HG02943 (cell line): ENCODE data around the gene BOC.

Source experiments
- ATAC-seq: cut with Tn5 transposase; IDR thresholded peaks from one replicate; pipeline ENCODE4 v1.9.1; 2021; ENCODE audit warnings: mild to moderate bottlenecking, low read depth, moderate library complexity; ENCODE audit not compliant: unreplicated experiment

Gene BOC

GRCh38 chr3:113268311-113268710, 57.0 kb downstream of the BOC start:
- ATAC-seq, result no peak

DNA sequence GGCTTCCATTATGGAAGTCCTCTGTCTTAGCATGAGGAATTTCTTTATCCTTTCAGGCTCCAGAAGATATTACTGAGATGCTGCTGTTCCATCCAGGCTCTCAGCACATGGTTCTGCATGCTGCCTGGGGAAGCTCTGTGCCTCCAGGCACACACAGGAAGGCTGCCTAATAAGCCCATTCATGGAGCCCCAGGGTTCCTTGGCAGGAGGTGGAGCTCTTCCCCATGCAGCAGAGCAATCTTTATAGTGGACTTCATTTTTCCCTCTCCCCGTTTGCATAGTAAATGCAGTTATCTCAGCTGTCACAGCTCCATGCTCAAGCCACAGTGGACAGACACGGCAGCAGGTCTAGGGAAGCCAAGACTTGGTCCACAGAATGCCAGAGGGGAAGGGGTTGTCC, 57.6 kb downstream of the BOC start:
- no peak for ATAC-seq

DNA sequence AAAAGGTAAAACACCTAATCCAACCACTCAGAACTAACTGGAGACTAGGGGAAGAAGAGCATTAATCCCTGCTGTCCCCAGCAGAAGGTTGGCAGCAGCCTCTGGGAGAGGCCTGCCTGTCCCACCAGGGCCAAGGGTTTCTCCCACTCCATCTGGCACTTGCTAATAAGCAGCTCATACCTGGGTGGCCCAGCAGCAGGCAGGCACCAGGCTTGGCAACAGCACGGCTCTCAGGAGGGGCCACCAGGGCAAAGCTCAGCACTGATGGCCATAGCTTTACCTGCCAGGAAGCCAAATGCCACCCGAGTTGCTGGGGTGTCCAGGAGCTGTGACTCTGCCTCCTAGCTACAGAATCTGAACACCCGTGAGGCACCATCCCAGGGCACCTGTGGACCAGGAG, 58.3 kb downstream of the BOC start:
- no peak for ATAC-seq

DNA sequence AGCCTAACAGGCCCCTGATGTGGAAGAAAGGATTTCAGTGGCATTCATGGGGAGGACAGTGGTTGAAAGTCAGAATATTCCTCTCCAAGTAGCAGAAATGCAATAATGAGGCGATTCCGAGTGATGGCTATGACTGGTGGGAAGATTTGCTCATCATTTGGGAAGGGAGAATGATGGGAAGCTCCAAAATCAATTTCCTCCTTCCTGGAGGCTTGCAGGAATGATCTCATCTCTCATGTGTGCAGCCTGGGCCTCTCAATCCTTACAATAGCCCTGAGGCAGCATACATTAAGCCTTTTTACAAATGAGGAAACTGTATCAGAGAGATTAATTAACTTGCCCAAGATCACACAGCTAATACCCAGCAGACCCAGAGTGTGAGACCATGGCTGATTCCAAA, 58.7 kb downstream of the BOC start:
- ATAC-seq, result no peak

DNA sequence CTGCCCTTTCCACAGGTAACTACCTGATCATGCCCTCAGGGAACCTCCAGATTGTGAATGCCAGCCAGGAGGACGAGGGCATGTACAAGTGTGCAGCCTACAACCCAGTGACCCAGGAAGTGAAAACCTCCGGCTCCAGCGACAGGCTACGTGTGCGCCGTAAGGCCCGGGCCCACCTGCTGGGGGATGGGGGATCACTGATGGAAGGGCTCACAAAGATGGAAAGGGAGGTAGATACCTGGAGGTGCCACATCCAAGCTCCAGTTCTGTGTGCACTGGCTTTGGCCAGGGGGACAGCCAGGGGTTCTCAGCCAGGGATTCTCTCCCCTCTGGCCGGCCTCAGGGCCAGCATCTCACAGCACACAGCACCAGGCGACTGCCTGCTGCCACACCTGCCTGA, 59.4 kb downstream of the BOC start:
- ATAC-seq, result no peak

- no peak for ATAC-seq
Observed at GRCh38 chr3:113271189-113271588, 59.8 kb downstream of the BOC start.

GRCh38 chr3:113271594-113272384, 60.4 kb downstream of the BOC start:
- no peak for ATAC-seq

DNA sequence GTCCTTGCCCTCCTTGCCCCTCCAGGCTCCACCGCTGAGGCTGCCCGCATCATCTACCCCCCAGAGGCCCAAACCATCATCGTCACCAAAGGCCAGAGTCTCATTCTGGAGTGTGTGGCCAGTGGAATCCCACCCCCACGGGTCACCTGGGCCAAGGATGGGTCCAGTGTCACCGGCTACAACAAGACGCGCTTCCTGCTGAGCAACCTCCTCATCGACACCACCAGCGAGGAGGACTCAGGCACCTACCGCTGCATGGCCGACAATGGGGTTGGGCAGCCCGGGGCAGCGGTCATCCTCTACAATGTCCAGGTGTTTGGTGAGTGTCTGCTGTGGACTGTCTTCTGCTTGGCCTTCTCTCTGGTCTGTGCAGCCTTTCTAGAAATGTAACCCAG, 61.0 kb downstream of the BOC start:
- ATAC-seq, result no peak

GRCh38 chr3:113273011-113273410, 61.7 kb downstream of the BOC start:
- no peak for ATAC-seq

GRCh38 chr3:113273604-113274378, 62.4 kb downstream of the BOC start:
- no peak for ATAC-seq

DNA sequence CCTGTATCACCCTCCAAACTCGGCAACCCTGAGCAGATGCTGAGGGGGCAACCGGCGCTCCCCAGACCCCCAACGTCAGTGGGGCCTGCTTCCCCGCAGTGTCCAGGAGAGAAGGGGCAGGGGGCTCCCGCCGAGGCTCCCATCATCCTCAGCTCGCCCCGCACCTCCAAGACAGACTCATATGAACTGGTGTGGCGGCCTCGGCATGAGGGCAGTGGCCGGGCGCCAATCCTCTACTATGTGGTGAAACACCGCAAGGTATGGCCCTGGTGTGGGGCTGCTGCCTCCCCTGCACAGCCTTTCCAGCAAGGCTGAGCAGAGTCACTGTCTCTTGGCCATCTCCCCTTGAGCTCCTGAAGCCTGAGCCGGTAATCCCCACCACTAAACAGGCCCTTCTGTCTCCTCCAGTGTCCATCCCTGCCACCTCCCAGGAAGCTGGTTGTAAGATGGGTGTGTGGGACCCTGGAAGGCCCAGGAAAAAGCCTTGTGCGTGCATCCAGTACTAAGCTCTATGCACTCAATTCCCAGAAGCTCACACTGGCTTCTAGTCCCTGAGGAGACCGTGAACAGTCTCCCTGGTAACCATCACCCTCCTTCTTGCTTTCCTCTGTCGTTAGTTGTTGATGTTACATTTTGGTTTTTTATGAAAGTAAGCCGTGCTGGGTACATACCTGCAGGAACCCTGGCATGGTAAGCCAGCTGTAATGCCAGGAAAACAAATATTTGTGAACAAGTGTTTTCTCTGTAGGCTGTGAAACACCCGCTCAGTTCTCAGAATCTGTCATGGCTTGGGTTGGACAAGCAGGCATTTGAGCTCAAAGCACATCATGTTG, 63.3 kb downstream of the BOC start:
- ATAC-seq, result no peak

DNA sequence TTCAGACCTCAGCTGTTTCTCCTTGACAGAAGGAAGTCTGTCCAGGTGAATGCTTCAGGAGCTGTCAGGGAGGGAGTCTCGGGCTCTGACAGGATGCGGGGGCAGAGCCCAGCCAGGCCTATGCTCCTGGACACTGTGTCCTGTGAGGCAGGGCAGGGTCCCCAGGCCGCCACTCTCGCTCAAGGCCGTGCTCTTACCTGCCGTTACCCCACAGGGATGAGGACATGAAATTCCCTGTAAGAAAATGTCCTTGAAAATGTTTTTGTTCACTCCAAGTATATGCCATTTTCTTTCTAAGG, 63.9 kb downstream of the BOC start:
- no peak for ATAC-seq

- no peak for ATAC-seq
Observed at GRCh38 chr3:113275583-113275928, 64.2 kb downstream of the BOC start.

DNA sequence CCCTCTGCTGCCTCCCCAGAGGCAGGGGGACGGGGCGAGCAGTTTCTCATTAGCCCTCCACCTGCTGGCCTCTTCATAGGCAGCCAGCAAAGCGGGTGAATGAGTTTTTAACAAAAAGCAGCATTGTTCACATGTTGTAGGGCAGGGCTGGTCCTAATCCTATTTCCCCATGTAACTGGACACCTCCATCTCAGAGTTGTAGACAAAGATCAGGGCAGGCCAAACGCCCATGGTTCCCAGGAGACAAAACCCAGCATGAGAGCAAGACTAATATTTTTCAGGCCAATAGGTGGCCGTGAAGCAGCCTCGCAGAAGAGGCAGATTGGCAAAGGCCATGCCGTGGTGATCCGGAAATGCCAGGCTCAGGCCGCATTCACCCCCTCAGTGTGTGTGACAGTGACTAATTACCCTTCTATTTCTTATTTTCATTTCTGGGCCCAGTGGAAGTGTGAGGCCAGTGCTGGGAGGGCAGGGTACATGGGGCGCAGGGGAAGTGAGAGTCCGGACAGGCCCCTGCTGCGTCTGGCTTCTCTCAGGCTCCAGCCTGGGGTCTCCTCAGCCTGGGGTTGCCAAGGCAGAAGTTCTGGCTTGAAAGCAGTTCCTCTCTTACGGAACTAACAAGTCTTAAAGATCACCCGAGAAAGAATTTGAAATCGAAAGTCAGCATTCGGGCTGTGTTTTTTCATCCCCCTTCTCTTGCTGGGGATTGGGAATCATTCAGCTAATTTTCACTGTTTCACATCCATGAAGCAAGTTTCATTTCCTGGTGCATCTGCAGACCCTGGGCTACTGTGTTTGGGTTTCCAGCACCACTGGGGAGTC, 64.8 kb downstream of the BOC start:
- peak; percentile 82 for ATAC-seq

GRCh38 chr3:113276751-113277080, 65.4 kb downstream of the BOC start:
- ATAC-seq, result no peak

DNA sequence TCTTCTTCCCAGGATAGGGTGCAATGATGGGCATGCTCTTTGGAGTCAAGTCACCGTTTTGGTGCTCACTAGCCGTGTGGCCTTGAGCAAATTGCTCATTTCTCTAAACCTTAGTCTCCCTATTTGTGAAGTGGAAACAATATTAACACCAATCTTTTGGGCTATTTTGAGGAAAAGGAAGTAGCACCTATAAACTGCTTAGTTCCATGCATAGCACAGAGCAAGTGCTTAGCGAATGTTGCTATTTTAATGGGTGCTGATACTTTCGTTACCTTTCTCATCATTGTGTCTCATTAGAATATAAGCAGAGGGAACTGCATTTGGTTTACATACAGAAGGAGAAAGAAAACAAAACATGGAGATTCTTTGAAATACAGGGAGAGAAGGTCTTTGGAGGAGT, 66.1 kb downstream of the BOC start:
- ATAC-seq, result no peak

GRCh38 chr3:113277941-113278598, 66.7 kb downstream of the BOC start:
- no peak for ATAC-seq

DNA sequence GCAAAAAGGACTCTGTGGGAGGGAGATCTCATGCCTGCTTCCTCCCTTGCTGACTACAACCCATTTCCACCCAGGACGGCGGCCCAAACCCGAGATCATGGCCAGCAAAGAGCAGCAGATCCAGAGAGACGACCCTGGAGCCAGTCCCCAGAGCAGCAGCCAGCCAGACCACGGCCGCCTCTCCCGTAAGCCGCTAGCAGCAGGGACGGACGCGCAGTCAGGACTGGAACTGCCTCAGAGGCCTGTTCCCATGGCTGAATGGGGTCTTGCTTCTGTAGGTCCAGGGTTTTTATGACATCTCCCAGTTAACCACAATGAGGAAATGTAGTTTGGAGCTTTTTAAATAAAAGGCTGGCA, 67.2 kb downstream of the BOC start:
- ATAC-seq, result no peak

DNA sequence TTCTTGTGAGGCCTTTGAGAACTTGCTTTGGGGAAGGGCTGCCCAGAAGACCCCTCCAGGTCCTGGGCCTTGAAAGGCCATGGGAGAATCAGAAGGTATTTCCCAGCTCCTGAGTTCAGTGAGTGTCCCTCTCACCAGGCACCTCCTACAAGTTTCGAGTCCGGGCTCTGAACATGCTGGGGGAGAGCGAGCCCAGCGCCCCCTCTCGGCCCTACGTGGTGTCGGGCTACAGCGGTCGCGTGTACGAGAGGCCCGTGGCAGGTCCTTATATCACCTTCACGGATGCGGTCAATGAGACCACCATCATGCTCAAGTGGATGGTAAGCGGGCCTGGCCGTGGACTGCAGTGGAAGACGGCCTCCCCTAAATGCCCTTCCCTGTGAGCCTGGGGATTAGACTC, 68.3 kb downstream of the BOC start:
- ATAC-seq, result no peak

DNA sequence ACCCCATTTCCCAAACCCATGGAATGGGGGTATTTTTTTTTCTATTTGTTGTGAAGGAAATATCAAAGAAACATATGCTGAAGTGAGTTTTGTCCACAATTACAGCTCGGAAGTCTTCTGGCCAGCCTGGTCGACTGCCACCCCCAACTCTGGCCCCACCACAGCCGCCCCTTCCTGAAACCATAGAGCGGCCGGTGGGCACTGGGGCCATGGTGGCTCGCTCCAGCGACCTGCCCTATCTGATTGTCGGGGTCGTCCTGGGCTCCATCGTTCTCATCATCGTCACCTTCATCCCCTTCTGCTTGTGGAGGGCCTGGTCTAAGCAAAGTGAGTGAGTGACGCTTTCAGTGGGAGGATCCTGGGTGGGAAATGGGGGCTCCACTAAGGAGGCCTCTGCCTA, 71.9 kb downstream of the BOC start:
- ATAC-seq, result no peak
